Activated CD8-positive, alpha-beta memory T cell treated with anti-CD3 and anti-CD28 coated beads for 48 hours (primary cell): ENCODE results near the gene TLE3.
A peak's percentile ranks its signal among the peaks of the same experiment; 100 is the strongest.

Experiments
- DNase-seq, 3 experiments: peaks; one replicate each; pipeline ENCODE4 v3.0.0-alpha.2; 2020; ENCODE audit warnings: low read depth in 2 of 3, low spot score in 2 of 3

The TLE3 gene

GRCh38 chr15:70099167-70099966, 1.6 kb upstream of the TLE3 start:
- peak; percentile 99 to 100 (median 99) for DNase-seq

- peak in 2 of 3 experiments; percentile 14 to 15 for DNase-seq
These were observed 897 bp upstream of the TLE3 start for GRCh38 chr15:70098461-70099166.

GRCh38 chr15:70098153-70098460, 390 bp upstream of the TLE3 start:
- no peak for DNase-seq

- no peak for DNase-seq
These were observed 725 bp downstream of the TLE3 start for GRCh38 chr15:70097063-70097320.

- DNase-seq = peak in 2 of 3 experiments; percentile 27 to 30
These were observed 1.3 kb downstream of the TLE3 start for GRCh38 chr15:70096215-70097062.

GRCh38 chr15:70095408-70096214, 2.1 kb downstream of the TLE3 start:
- peak in 2 of 3 experiments; percentile 10 to 29 for DNase-seq

- DNase-seq = no peak
These were observed 2.9 kb downstream of the TLE3 start for GRCh38 chr15:70094690-70095311.

- DNase-seq = no peak
These were observed 4.0 kb downstream of the TLE3 start for GRCh38 chr15:70093481-70094319.

- no peak for DNase-seq
These were observed 4.6 kb downstream of the TLE3 start for GRCh38 chr15:70093070-70093469.

- no peak for DNase-seq
These were observed 5.2 kb downstream of the TLE3 start for GRCh38 chr15:70092464-70093027.

GRCh38 chr15:70091726-70092463, 5.8 kb downstream of the TLE3 start:
- DNase-seq = no peak

- DNase-seq = no peak
These were observed 7.1 kb downstream of the TLE3 start for GRCh38 chr15:70090436-70091296.

- no peak for DNase-seq
These were observed 8.1 kb downstream of the TLE3 start for GRCh38 chr15:70089692-70089971.

GRCh38 chr15:70088887-70089691, 8.6 kb downstream of the TLE3 start:
- no peak for DNase-seq

- no peak for DNase-seq
These were observed 9.3 kb downstream of the TLE3 start for GRCh38 chr15:70088455-70088854.

GRCh38 chr15:70087708-70088352, 9.9 kb downstream of the TLE3 start:
- no peak for DNase-seq

GRCh38 chr15:70086636-70087035, 11.1 kb downstream of the TLE3 start:
- no peak for DNase-seq
